DND-41 (cell line): Measurements from ENCODE around the gene GSAP.

Source experiments
- ATAC-seq: fragments of 200-7000 bp; cut with Tn5 transposase; 3 replicates; pipeline ENCODE4 v1.9.1; 2021; ENCODE audit warnings: low read depth; ENCODE audit not compliant: insufficient read depth
- DNase-seq: peaks from one replicate; pipeline ENCODE4 v3.0.0-alpha.2; 2020
- H2AFZ ChIP-seq: 2 replicates; pipeline ENCODE4 v1.6.0; 2012; ENCODE audit warnings: low read depth, low read length
- H3K27ac ChIP-seq: 2 replicates; pipeline ENCODE4 v1.5.1; 2012; ENCODE audit warnings: low read length, inconsistent platforms
- H3K27me3 ChIP-seq: fragments of 200-600 bp; sonication (generic); 2 replicates; pipeline ENCODE4 v1.6.0; 2012; ENCODE audit warnings: low read length, mild to moderate bottlenecking, inconsistent platforms; ENCODE audit not compliant: insufficient read depth, poor library complexity
- H3K36me3 ChIP-seq: 2 replicates; pipeline ENCODE4 v1.5.1; 2012; ENCODE audit warnings: low read length, inconsistent platforms; ENCODE audit not compliant: insufficient read depth
- H3K4me1 ChIP-seq: 2 replicates; pipeline ENCODE4 v1.5.1; 2012; ENCODE audit warnings: mild to moderate bottlenecking, low read length; ENCODE audit not compliant: insufficient read depth
- H3K4me2 ChIP-seq: 2 replicates; pipeline ENCODE4 v1.6.0; 2012; ENCODE audit warnings: mild to moderate bottlenecking, moderate library complexity, low read length, inconsistent platforms; ENCODE audit not compliant: insufficient read depth
- H3K4me3 ChIP-seq, 2 experiments: fragments of 200-600 bp in 1 of 2; shearing (Covaris generic) in 1 of 2; 2 replicates each; pipeline ENCODE4 v1.5.1; 2012 to 2016; ENCODE audit warnings: inconsistent platforms in 2 of 2, low read length in 2 of 2, mild to moderate bottlenecking in 2 of 2, low read depth in 1 of 2, moderate library complexity in 1 of 2
- H3K79me2 ChIP-seq: 2 replicates; pipeline ENCODE4 v1.6.0; 2012; ENCODE audit warnings: low read length, inconsistent platforms; ENCODE audit not compliant: insufficient read depth
- H3K9ac ChIP-seq: 2 replicates; pipeline ENCODE4 v1.6.0; 2012; ENCODE audit warnings: low read depth, mild to moderate bottlenecking, inconsistent platforms, low read length, moderate library complexity
- H3K9me3 ChIP-seq: 2 replicates; pipeline ENCODE4 v1.5.1; 2012; ENCODE audit warnings: low read length, moderate library complexity, mild to moderate bottlenecking, inconsistent platforms; ENCODE audit not compliant: insufficient read depth, severe bottlenecking
- H4K20me1 ChIP-seq: 2 replicates; pipeline ENCODE4 v1.6.0; 2012; ENCODE audit warnings: low read length; ENCODE audit not compliant: insufficient read depth
- EZH2 ChIP-seq: IDR thresholded peaks from 3 replicates; pipeline ENCODE4 v1.6.1; 2012; ENCODE audit warnings: borderline replicate concordance, low read depth, mild to moderate bottlenecking, moderate library complexity, low read length, inconsistent platforms; ENCODE audit not compliant: severe bottlenecking
- TF ChIP-seq, protein P1 (sequence below): IDR thresholded peaks from 2 replicates; pipeline ENCODE4 v1.5.1; 2012; ENCODE audit warnings: borderline replicate concordance, low read length, moderate library complexity, mild to moderate bottlenecking; ENCODE audit not compliant: poor library complexity, severe bottlenecking; ENCODE audit errors: extremely low read depth

Gene GSAP

DNA sequence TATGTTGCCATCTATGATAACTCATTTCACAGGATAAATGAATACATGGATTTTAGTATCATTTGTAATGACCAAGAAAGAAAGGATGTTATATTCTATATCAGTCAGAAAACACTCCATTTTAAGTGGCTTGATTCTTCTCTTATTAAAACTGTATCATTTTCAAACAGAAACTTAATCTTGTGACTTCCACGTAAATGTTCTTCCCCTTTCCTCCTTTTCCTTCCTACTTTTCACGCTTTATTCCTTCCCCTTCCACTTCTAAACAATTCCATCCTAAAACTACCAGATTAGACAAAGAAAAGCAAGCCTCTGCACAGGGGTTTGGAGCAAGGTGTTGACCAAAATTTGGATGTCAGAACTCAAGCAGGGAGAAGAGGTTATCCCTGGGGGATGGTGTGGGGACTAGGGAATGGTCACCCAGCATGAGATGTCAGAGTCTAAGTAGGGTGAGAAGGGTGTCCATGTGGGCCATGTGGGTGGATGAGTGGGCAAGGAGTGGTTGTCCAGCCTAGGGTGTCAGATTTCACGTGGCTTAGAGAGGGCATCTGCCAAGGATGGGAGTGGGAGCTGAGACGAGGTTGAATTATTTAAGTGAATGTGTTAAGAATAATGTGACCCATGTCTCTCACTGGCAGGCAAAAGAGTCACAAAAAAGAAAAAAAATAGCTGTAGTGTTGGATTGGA, 5.0 kb upstream of the GSAP start:
- no peak for ATAC-seq
- no peaks in the 10 kb centered on the region for H3K4me1 ChIP-seq

DNA sequence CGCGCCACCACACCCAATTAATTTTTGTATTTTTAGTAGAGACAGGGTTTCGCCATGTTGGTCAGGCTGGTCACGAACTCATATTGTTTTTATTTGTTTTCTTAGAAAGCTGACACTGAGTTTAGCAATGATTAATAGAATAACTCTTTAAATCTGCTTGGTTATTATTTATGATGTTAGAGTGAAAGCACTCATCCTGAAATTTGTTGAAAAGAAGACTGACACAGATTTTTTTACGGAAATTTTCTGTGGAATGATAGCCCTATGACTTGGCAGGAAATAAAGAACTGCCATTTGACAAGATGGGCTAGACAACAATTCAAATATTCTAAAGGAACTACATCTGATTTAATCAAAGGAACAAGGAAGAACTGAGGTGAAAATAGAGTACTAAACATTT, 4.3 kb upstream of the GSAP start:
- no peak overlapping the region for H3K9ac ChIP-seq
- H3K4me1 ChIP-seq: no peaks in the 10 kb centered on the region
- no peaks in the 10 kb centered on the region for H3K9me3 ChIP-seq
- no peak overlapping the region for H2AFZ ChIP-seq
- DNase-seq (no peak), ATAC-seq (no peak)
- no peaks in the 10 kb centered on the region for H3K79me2 ChIP-seq
- no peak overlapping the region for H3K27ac ChIP-seq
- TF ChIP-seq, protein P1, sequence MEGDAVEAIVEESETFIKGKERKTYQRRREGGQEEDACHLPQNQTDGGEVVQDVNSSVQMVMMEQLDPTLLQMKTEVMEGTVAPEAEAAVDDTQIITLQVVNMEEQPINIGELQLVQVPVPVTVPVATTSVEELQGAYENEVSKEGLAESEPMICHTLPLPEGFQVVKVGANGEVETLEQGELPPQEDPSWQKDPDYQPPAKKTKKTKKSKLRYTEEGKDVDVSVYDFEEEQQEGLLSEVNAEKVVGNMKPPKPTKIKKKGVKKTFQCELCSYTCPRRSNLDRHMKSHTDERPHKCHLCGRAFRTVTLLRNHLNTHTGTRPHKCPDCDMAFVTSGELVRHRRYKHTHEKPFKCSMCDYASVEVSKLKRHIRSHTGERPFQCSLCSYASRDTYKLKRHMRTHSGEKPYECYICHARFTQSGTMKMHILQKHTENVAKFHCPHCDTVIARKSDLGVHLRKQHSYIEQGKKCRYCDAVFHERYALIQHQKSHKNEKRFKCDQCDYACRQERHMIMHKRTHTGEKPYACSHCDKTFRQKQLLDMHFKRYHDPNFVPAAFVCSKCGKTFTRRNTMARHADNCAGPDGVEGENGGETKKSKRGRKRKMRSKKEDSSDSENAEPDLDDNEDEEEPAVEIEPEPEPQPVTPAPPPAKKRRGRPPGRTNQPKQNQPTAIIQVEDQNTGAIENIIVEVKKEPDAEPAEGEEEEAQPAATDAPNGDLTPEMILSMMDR: no peak
- no peak for TF ChIP-seq EZH2
- no peak overlapping the region for H3K4me2 ChIP-seq
- no peaks in the 10 kb centered on the region for H4K20me1 ChIP-seq
- H3K27me3 ChIP-seq: no peaks in the 10 kb centered on the region
- H3K4me3 ChIP-seq: no peak overlapping the region
- no peaks in the 10 kb centered on the region for H3K36me3 ChIP-seq

More for the DNA sequence above, 5.0 kb upstream of the GSAP start:
- Histone ChIP-seq H3K79me2 (no peaks in the 10 kb centered on the region), H3K27me3 (no peaks in the 10 kb centered on the region), H2AFZ (no peak overlapping the region), H3K9me3 (no peaks in the 10 kb centered on the region), H3K27ac (no peak overlapping the region), H3K4me2 (no peak overlapping the region), H3K36me3 (no peaks in the 10 kb centered on the region), H3K9ac (no peak overlapping the region), H3K4me3 (no peak overlapping the region), H4K20me1 (no peaks in the 10 kb centered on the region)
- TF ChIP-seq EZH2: no peak
- TF ChIP-seq, protein P1: no peak
- no peak for DNase-seq

DNA sequence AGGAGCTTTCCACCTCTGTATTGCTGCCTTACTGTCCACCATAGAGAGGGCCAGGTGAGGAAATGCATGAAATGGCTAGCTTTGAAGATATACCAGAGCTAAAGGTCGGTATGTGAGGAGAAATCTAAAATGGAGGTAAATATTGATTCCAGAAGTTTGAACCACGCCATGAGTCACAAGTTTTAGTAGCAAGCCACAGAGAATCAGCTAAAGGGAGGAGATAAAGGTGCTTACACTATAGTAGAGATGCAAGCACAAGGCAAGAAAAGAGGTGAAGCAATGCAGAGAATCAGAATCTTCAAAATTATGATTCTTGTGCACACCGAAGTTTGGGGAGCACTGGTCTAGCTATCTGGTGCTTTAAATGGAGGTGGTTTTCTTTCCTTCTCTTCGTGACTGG, 3.0 kb upstream of the GSAP start:
- H3K4me1 ChIP-seq: no peaks in the 10 kb centered on the region
- no peak overlapping the region for H2AFZ ChIP-seq
- no peaks in the 10 kb centered on the region for H4K20me1 ChIP-seq
- H3K9ac ChIP-seq: no peak overlapping the region
- H3K27ac ChIP-seq: no peak overlapping the region
- H3K9me3 ChIP-seq: no peaks in the 10 kb centered on the region
- no peaks in the 10 kb centered on the region for H3K79me2 ChIP-seq
- H3K4me2 ChIP-seq: no peak overlapping the region
- no peaks in the 10 kb centered on the region for H3K27me3 ChIP-seq
- TF ChIP-seq, protein P1: no peak
- no peak for TF ChIP-seq EZH2
- ATAC-seq (no peak), DNase-seq (no peak)
- no peaks in the 10 kb centered on the region for H3K36me3 ChIP-seq
- no peak overlapping the region for H3K4me3 ChIP-seq

DNA sequence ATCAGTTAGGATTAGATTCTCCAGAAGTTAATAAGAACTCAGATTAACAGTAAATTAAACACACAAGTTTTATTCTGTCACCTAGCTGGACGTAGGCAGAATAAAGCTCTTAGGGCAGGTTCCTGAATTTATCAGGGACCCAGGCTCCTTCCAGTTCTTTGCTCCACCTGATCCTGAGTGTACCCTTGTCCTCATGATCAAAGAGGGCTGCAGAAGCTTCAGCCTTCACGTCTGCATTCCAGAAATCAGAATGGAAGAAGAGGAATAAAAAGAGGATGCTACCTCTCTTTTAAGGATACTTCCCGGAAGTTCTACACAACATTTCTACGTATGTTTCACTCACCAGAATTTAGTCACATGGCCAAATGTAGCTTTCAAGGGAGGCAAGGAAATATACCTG, 1.7 kb upstream of the GSAP start:
- no peak overlapping the region for H3K4me3 ChIP-seq

More for the DNA sequence above, 1.7 kb upstream of the GSAP start:
- no peak for ATAC-seq
- no peak overlapping the region for H3K9ac ChIP-seq
- TF ChIP-seq, protein P1: no peak
- no peak for TF ChIP-seq EZH2
- H3K4me2 ChIP-seq: no peak overlapping the region
- H3K36me3 ChIP-seq: no peaks in the 10 kb centered on the region
- DNase-seq: no peak
- no peaks in the 10 kb centered on the region for H3K79me2 ChIP-seq
- no peak overlapping the region for H2AFZ ChIP-seq
- H3K4me1 ChIP-seq: no peaks in the 10 kb centered on the region
- no peaks in the 10 kb centered on the region for H3K27me3 ChIP-seq
- no peaks in the 10 kb centered on the region for H4K20me1 ChIP-seq
- H3K27ac ChIP-seq: no peak overlapping the region
- no peaks in the 10 kb centered on the region for H3K9me3 ChIP-seq
